HepG2 (cell line): ENCODE data around the gene PURB. TPM values are rescaled to one million over a fixed set of nuclear protein-coding genes. Genes with fewer than 3 reads are reported as not detected.

ENCODE experiments used
- ATAC-seq: fragments of 200-7000 bp; cut with Tn5 transposase; 3 replicates; pipeline ENCODE4 v1.9.1; 2020; ENCODE audit warnings: mild to moderate bottlenecking, moderate library complexity
- BruUV-seq: library from RNA; stranded (reverse); fragments of 400-500 nt; replicated peaks from 2 replicates; lab custom pipeline; 2021; lab: Mats Ljungman, UMichigan
- CTCF ChIA-PET: fragments of 300-600 bp; formaldehyde crosslinking; extraction: SDS; loops from one replicate; lab custom pipeline; 2021; ENCODE audit warnings: low total read pairs, inconsistent platforms, low intra/inter-chr PET ratio; lab: Yijun Ruan, JAX
- POLR2A ChIA-PET: fragments of 350-600 bp; sonication (Branson Sonifier 250); formaldehyde crosslinking; loops from one replicate; lab custom pipeline; 2020; ENCODE audit warnings: antibody characterized with exemption, inconsistent platforms; lab: Yijun Ruan, JAX
- DNase-seq: peaks from one replicate; pipeline ENCODE4 v3.0.0-alpha.2; 2015; ENCODE audit warnings: low spot score
- FAIRE-seq: peaks from 3 replicates; lab custom pipeline; 2011; peaks lifted over from hg19 to GRCh38; lab: Jason Lieb, UNC
- H2AFZ ChIP-seq: one replicate; pipeline ENCODE4 v1.6.1; 2011; ENCODE audit warnings: low read length, inconsistent platforms
- H3K27ac ChIP-seq: fragments of 300-600 bp; 3 replicates; pipeline ENCODE4 v1.8.0; 2011; ENCODE audit warnings: mixed run types, mild to moderate bottlenecking, mixed read lengths, low read length, inconsistent platforms; ENCODE audit not compliant: insufficient read depth; ENCODE audit errors: extremely low read length
- H3K27me3 ChIP-seq, 2 experiments: fragments of 200-600 bp in 1 of 2; 2 replicates in 1 of 2; 3 replicates in 1 of 2; pipeline versions ENCODE4 v1.6.0 to v1.8.0; 2011; ENCODE audit warnings: low read length in 2 of 2, mild to moderate bottlenecking in 2 of 2, moderate library complexity in 2 of 2, inconsistent platforms in 1 of 2; ENCODE audit not compliant: insufficient read depth in 2 of 2, control insufficient read depth in 1 of 2
- H3K36me3 ChIP-seq, 2 experiments: fragments of 200-600 bp in 1 of 2; replicated peaks in 1 of 2; 2 replicates in 1 of 2; 3 replicates in 1 of 2; pipeline versions ENCODE4 v1.5.1 to v1.8.0; 2011; ENCODE audit warnings: low read length in 2 of 2, inconsistent platforms in 1 of 2; ENCODE audit not compliant: insufficient read depth in 2 of 2, control insufficient read depth in 1 of 2
- H3K4me1 ChIP-seq: 2 replicates; pipeline ENCODE4 v1.5.1; 2012; ENCODE audit warnings: low read length, inconsistent platforms; ENCODE audit not compliant: insufficient read depth
- H3K4me2 ChIP-seq: 2 replicates; pipeline ENCODE4 v1.6.0; 2011; ENCODE audit warnings: low read depth, low read length, inconsistent platforms
- H3K4me3 ChIP-seq, 3 experiments: fragments of 200-600 bp in 1 of 3; sonication (generic), shearing (Covaris generic) in 1 of 3; replicated peaks in 1 of 3; 2 replicates each; pipeline ENCODE4 v1.5.1; 2011 to 2016; ENCODE audit warnings: low read length in 3 of 3, inconsistent platforms in 2 of 3, low read depth in 2 of 3, mild to moderate bottlenecking in 2 of 3, control low read depth in 1 of 3, mixed read lengths in 1 of 3; ENCODE audit not compliant: insufficient read depth in 1 of 3
- H3K79me2 ChIP-seq: one replicate; pipeline ENCODE4 v1.6.1; 2011; ENCODE audit warnings: low read length, inconsistent platforms; ENCODE audit not compliant: insufficient read depth
- H3K9ac ChIP-seq: 2 replicates; pipeline ENCODE4 v1.6.0; 2011; ENCODE audit warnings: mild to moderate bottlenecking, low read depth, low read length, inconsistent platforms; ENCODE audit not compliant: insufficient read depth
- H3K9me3 ChIP-seq: 2 replicates; pipeline ENCODE4 v1.5.1; 2012; ENCODE audit warnings: mild to moderate bottlenecking, low read length
- H4K20me1 ChIP-seq: 2 replicates; pipeline ENCODE4 v1.6.0; 2011; ENCODE audit warnings: inconsistent platforms, mild to moderate bottlenecking, low read length, moderate library complexity; ENCODE audit not compliant: insufficient read depth
- ARNT2 ChIP-seq: sonication (generic); formaldehyde crosslinking; IDR thresholded peaks from 2 replicates; pipeline ENCODE4 v1.8.0; 2022; ENCODE audit warnings: mild to moderate bottlenecking, low read depth, missing genetic modification reagents, moderate library complexity
- EZH2 ChIP-seq: conservative IDR thresholded peaks from 2 replicates; pipeline ENCODE4 v1.6.1; 2012; ENCODE audit warnings: mild to moderate bottlenecking, low read depth, low read length, moderate library complexity
- GABPB1 ChIP-seq: IDR thresholded peaks from 2 replicates; pipeline ENCODE4 v1.6.1; 2016; ENCODE audit warnings: mild to moderate bottlenecking, missing genetic modification reagents, moderate library complexity, missing compliant biosample characterization
- GMEB1 ChIP-seq: sonication (generic); formaldehyde crosslinking; IDR thresholded peaks from 2 replicates; pipeline ENCODE4 v1.5.1; 2020; ENCODE audit warnings: missing genetic modification reagents, mild to moderate bottlenecking, borderline replicate concordance
- HNRNPLL ChIP-seq: fragments of 200-400 bp; formaldehyde crosslinking; IDR thresholded peaks from 2 replicates; pipeline ENCODE4 v1.6.1; 2017; ENCODE audit warnings: mild to moderate bottlenecking, low read depth, low read length; ENCODE audit not compliant: poor library complexity, severe bottlenecking
- ISX ChIP-seq: sonication (generic); formaldehyde crosslinking; conservative IDR thresholded peaks from 2 replicates; pipeline ENCODE4 v1.5.0; 2020; ENCODE audit warnings: missing genetic modification reagents
- KLF16 ChIP-seq, 2 experiments: sonication (generic) in 1 of 2; formaldehyde crosslinking in 1 of 2; IDR thresholded peaks; 2 replicates each; pipeline versions ENCODE4 v1.6.1 to v1.8.0; 2016 to 2023; ENCODE audit warnings: missing genetic modification reagents in 2 of 2, missing compliant biosample characterization in 1 of 2
- RNF2 ChIP-seq: fragments of 450-650 bp; conservative IDR thresholded peaks from 2 replicates; pipeline ENCODE4 v1.6.1; 2016; ENCODE audit warnings: low read depth
- SALL2 ChIP-seq: sonication (generic); formaldehyde crosslinking; IDR thresholded peaks from 2 replicates; pipeline ENCODE4 v1.8.1; 2023; ENCODE audit warnings: mild to moderate bottlenecking, missing genetic modification reagents, inconsistent platforms
- YY1 ChIP-seq: IDR thresholded peaks from 2 replicates; pipeline ENCODE4 v1.6.1; 2011; ENCODE audit warnings: low read length, low read depth, moderate library complexity, mild to moderate bottlenecking; ENCODE audit not compliant: insufficient read depth, insufficient replicate concordance
- ZNF317 ChIP-seq: sonication (generic); formaldehyde crosslinking; IDR thresholded peaks from 2 replicates; pipeline ENCODE4 v1.5.0; 2020; ENCODE audit warnings: mild to moderate bottlenecking, missing genetic modification reagents
- ZNF674 ChIP-seq: sonication (generic); formaldehyde crosslinking; IDR thresholded peaks from 2 replicates; pipeline ENCODE4 v1.5.0; 2020; ENCODE audit warnings: low read depth, mild to moderate bottlenecking, missing genetic modification reagents
- ZSCAN25 ChIP-seq: sonication (generic); formaldehyde crosslinking; IDR thresholded peaks from 2 replicates; pipeline ENCODE4 v1.8.0; 2022; ENCODE audit warnings: mild to moderate bottlenecking, missing genetic modification reagents
- ZSCAN29 ChIP-seq: sonication (generic); formaldehyde crosslinking; conservative IDR thresholded peaks from 2 replicates; pipeline ENCODE4 v1.4.0; 2020; ENCODE audit warnings: mild to moderate bottlenecking, missing genetic modification reagents
- WGBS: methylation state at CpG from one replicate; pipeline ENCODE4 v1.1.6; 2017; ENCODE audit warnings: low lambda C conversion rate; 5-methylcytosine and 5-hydroxymethylcytosine counted together
- in situ Hi-C: cut with HindIII; loops from 2 replicates; pipeline ENCODE4 v1.10.0; 2017; ENCODE audit warnings: low pct_unique_long_range_greater_than_20kb; ENCODE audit not compliant: extremely low pct_ligation_motif_present
- intact Hi-C: fragments of 100-400 bp; cut with micrococcal nuclease; formaldehyde crosslinking; loops from one replicate; pipeline ENCODE4 v1.10.0; 2022; ENCODE audit not compliant: unreplicated experiment
- polyA plus RNA-seq, 8 experiments: library from polyadenylated mRNA; depleted of rRNA in 3 of 8; stranded (reverse) in 7 of 8; unstranded in 1 of 8; fragments of >200 nt; fragmentation: Illumina TruSeq in 4 of 8; extraction: Trizol in 4 of 8; gene quantifications; 2 replicates each; pipeline versions ENCODE4 v1.2.1 to v1.2.3, GENCODE V29; 2011 to 2016; ENCODE audit warnings: low read depth in 4 of 8, missing spikeins in 1 of 8, mixed read lengths in 1 of 8; ENCODE audit not compliant: insufficient read depth in 1 of 8
- total RNA-seq, 5 experiments: library from RNA; depleted of rRNA; stranded (reverse); fragments of >200 nt; fragmentation: Illumina TruSeq; extraction: Trizol; gene quantifications; 2 replicates each; pipeline ENCODE4 v1.2.3, GENCODE V29; 2016; ENCODE audit warnings: low read depth in 1 of 5
- TF ChIP-seq, protein P1 (sequence below): sonication (generic); formaldehyde crosslinking; IDR thresholded peaks from 2 replicates; pipeline ENCODE4 v1.4.0; 2020; ENCODE audit warnings: mild to moderate bottlenecking, missing genetic modification reagents
- TF ChIP-seq, protein P2 (sequence below): sonication (generic); formaldehyde crosslinking; IDR thresholded peaks from 2 replicates; pipeline ENCODE4 v1.4.0; 2020; ENCODE audit warnings: mild to moderate bottlenecking, missing genetic modification reagents
- TF ChIP-seq, protein P3 (sequence below): sonication (generic); formaldehyde crosslinking; IDR thresholded peaks from 2 replicates; pipeline ENCODE4 v1.8.0; 2022; ENCODE audit warnings: mild to moderate bottlenecking, missing genetic modification reagents, moderate library complexity

PURB gene
- total and polyA plus RNA-seq, 2 of the 13 experiments (the other 11 are each of a cell fraction or from before 2014, with no cell fraction given), result 2.3 to 4.3 TPM

GRCh38 chr7:44884621-44885393, 523 bp downstream of the PURB start:
- WGBS, result 46% methylated on average over 64 of the region's 107 CpGs
- no peaks in the 10 kb centered on the region; a peak in 3 of 5 replicates for H3K36me3 ChIP-seq
- no peak overlapping the region for H2AFZ ChIP-seq
- H3K27ac ChIP-seq, result peak overlapping the region; percentile 86
- H3K4me1 ChIP-seq, result peaks cover 56% of the 10 kb centered on the region
- intact Hi-C loops (no loop called here), in situ Hi-C loops (no loop called here)
- no TSS peak for BruUV-seq
- H3K4me3 ChIP-seq, result peak overlapping the region; percentile 73 to 96 (median 88)
- peaks cover 46% of the 10 kb centered on the region for H3K79me2 ChIP-seq
- H3K9ac ChIP-seq, result peak overlapping the region; percentile 90
- H4K20me1 ChIP-seq, result peaks cover 7% of the 10 kb centered on the region; the same call in 1 of the 2 replicates
- ATAC-seq (peak; percentile 38), FAIRE-seq (no peak), DNase-seq (no peak)
- H3K27me3 ChIP-seq, result no peaks in the 10 kb centered on the region
- ChIA-PET CTCF (no interaction called here), POLR2A (interaction anchor here (0.8 to 2.2 kb wide), 13 partner anchors 10 to 311 kb away, joined by 3 to 16 read pairs (median 4); partner anchors contain the start of genes CCM2, DDX56, H2AZ2 and OGDH)
- peak overlapping the region; percentile 75 for H3K4me2 ChIP-seq
- H3K9me3 ChIP-seq, result no peaks in the 10 kb centered on the region
- peak; percentile 45; the same call in 1 of the 2 replicates for TF ChIP-seq ZSCAN25
- 0 out of 2 replicates have a peak, but pooled peaks have one; percentile 9 for TF ChIP-seq SALL2
- TF ChIP-seq YY1, result peak; percentile 34
- TF ChIP-seq ISX (CRISPR knock-in tag), result peak; percentile 10; the same call in 1 of the 2 replicates
- TF ChIP-seq HNRNPLL, result peak; percentile 62
- TF ChIP-seq ZSCAN29, result no peak
- TF ChIP-seq RNF2, result peak; percentile 22; the same call in 1 of the 2 replicates
- TF ChIP-seq KLF16 (CRISPR knock-in tag; IDR thresholded peaks at IDR 0.05), result no peak
- 0 out of 2 replicates have a peak, but pooled peaks have one; percentile 81 for TF ChIP-seq ZNF674
- TF ChIP-seq, protein P1, sequence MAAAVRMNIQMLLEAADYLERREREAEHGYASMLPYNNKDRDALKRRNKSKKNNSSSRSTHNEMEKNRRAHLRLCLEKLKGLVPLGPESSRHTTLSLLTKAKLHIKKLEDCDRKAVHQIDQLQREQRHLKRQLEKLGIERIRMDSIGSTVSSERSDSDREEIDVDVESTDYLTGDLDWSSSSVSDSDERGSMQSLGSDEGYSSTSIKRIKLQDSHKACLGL, result peak; percentile 28; the same call in 1 of the 2 replicates
- no peak for TF ChIP-seq EZH2
- TF ChIP-seq, protein P2, sequence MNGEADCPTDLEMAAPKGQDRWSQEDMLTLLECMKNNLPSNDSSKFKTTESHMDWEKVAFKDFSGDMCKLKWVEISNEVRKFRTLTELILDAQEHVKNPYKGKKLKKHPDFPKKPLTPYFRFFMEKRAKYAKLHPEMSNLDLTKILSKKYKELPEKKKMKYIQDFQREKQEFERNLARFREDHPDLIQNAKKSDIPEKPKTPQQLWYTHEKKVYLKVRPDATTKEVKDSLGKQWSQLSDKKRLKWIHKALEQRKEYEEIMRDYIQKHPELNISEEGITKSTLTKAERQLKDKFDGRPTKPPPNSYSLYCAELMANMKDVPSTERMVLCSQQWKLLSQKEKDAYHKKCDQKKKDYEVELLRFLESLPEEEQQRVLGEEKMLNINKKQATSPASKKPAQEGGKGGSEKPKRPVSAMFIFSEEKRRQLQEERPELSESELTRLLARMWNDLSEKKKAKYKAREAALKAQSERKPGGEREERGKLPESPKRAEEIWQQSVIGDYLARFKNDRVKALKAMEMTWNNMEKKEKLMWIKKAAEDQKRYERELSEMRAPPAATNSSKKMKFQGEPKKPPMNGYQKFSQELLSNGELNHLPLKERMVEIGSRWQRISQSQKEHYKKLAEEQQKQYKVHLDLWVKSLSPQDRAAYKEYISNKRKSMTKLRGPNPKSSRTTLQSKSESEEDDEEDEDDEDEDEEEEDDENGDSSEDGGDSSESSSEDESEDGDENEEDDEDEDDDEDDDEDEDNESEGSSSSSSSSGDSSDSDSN (CRISPR knock-in tag), result peak; percentile 65; the same call in 1 of the 2 replicates
- peak; percentile 38; the same call in 1 of the 2 replicates for TF ChIP-seq GABPB1
- TF ChIP-seq ZNF317, result no peak
- TF ChIP-seq GMEB1 (CRISPR knock-in tag), result no peak
- TF ChIP-seq, protein P3, sequence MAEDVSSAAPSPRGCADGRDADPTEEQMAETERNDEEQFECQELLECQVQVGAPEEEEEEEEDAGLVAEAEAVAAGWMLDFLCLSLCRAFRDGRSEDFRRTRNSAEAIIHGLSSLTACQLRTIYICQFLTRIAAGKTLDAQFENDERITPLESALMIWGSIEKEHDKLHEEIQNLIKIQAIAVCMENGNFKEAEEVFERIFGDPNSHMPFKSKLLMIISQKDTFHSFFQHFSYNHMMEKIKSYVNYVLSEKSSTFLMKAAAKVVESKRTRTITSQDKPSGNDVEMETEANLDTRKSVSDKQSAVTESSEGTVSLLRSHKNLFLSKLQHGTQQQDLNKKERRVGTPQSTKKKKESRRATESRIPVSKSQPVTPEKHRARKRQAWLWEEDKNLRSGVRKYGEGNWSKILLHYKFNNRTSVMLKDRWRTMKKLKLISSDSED (CRISPR knock-in tag), result no peak
- peak; percentile 34; the same call in 1 of the 2 replicates for TF ChIP-seq ARNT2 (CRISPR knock-in tag)
